Activated CD4-positive, alpha-beta T cell treated with anti-CD3 and anti-CD28 coated beads for 48 hours (primary cell): ENCODE measurements around the gene CCDC40.
"Not testable (repeated sequence)": the region's sequence is repeated elsewhere in the genome, so short reads cannot be mapped to it uniquely, and the experiment has no call there.

Experiments
- DNase-seq: peaks from one replicate; pipeline ENCODE4 v3.0.0-alpha.2; 2020

Gene CCDC40

GRCh38 chr17:80087346-80088265, 51.2 kb downstream of the CCDC40 start:
- DNase-seq, result no peak

- no peak for DNase-seq
These were observed 53.3 kb downstream of the CCDC40 start for GRCh38 chr17:80089762-80090161.

DNA sequence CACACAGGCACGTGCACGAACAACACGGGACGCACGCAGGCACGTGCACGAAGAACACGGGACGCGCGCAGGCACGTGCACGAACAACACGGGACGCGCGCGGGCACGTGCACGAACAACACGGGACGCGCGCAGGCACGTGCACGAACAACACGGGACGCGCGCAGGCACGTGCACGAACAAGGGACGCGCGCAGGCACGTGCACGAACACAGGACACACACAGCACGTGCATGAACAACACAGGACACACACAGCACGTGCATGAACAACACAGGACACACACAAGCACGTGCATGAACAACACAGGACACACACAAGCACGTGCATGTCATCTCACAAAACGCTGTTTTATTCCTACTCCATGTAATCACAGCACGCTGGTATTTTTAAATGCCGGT, 53.7 kb downstream of the CCDC40 start:
- DNase-seq, result not testable (repeated sequence)

- no peak for DNase-seq
These were observed 54.9 kb downstream of the CCDC40 start for GRCh38 chr17:80091376-80091775.

DNA sequence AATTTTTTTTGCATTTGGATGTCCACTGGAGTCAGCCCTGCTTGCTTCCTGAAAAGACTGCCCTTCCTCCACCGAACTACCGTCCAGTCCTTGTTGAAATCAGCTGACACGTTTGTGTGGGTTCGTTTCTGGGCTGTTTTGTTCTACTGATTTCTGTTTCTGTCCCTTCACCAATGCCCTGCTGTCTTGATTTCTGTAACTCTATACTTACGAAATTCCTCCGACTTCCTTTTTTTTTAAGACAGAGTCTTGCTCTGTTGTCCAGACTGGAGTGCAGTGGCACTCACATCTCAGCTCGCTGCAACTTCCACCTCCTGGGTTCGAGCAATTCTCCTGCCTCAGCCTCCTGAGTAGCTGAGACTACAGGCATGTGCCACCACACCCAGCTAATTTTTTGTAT, 56.5 kb downstream of the CCDC40 start:
- DNase-seq, result no peak

GRCh38 chr17:80095038-80095843, 58.8 kb downstream of the CCDC40 start:
- DNase-seq, result no peak

- DNase-seq, result no peak
These were observed 59.5 kb downstream of the CCDC40 start for GRCh38 chr17:80095844-80096475.

GRCh38 chr17:80096561-80097021, 60.1 kb downstream of the CCDC40 start:
- DNase-seq, result no peak

DNA sequence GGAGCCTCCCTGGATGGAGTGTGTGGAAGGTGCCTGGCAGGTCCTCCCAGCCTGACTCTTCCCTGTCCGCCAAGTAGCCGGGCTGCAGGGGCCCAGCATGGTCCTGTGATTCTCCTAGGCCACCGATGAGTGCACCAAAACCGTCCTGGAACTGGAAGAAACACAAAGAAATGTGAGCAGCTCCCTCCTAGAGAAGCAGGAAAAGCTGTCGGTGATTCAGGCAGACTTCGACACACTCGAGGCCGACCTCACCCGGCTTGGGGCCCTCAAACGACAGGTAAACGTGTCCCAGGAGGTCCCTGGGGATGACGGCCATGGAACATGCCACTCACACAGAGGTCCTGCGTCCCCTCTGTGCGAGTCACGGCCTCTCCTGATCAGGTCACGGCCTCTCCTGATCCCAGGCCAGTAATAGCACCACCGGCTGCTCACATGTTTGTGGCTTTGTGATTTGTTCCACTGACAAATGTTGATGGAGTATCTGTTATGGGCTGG, 60.7 kb downstream of the CCDC40 start:
- no peak for DNase-seq

- no peak for DNase-seq
These were observed 61.6 kb downstream of the CCDC40 start for GRCh38 chr17:80097844-80098691.

DNA sequence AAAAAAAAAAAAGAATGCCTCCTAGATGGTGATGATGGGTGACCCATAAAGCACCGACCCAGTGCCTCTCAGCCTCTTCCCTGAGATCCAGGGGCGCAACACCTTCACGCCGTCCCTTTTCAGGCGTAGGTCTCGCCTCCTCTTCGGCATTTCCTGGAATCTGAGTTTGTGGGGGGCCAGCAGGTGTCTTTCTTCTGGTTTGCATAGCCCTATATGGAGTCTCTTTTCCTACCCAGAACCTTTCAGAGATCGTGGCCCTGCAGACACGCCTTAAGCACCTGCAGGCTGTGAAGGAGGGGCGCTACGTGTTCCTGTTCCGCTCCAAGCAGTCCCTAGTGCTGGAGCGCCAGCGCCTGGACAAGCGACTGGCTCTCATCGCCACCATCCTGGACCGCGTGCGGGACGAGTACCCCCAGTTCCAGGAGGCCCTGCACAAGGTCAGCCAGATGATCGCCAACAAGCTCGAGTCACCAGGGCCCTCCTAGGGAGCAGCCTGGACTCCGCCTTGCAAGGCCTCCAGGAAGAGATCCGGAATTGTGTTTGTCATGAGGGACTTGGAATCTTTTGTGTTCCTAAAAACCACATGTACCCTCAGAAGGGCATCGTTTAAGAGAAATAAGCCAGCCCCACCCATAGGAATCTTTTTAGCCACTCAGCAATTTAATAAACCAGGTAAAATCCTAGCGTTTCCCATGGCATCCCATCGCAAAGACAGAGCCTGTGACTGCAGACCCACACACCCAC, 63.0 kb downstream of the CCDC40 start:
- DNase-seq, result no peak

- DNase-seq, result no peak
These were observed 63.5 kb downstream of the CCDC40 start for GRCh38 chr17:80100035-80100323.

GRCh38 chr17:80101011-80101945, 64.8 kb downstream of the CCDC40 start, which contains the start of gene GAA:
GAA (plus strand) TSS chr17:80101581; CDS start chr17:80104587, 3,006 bp downstream.
- DNase-seq, result peak; percentile 89

DNA sequence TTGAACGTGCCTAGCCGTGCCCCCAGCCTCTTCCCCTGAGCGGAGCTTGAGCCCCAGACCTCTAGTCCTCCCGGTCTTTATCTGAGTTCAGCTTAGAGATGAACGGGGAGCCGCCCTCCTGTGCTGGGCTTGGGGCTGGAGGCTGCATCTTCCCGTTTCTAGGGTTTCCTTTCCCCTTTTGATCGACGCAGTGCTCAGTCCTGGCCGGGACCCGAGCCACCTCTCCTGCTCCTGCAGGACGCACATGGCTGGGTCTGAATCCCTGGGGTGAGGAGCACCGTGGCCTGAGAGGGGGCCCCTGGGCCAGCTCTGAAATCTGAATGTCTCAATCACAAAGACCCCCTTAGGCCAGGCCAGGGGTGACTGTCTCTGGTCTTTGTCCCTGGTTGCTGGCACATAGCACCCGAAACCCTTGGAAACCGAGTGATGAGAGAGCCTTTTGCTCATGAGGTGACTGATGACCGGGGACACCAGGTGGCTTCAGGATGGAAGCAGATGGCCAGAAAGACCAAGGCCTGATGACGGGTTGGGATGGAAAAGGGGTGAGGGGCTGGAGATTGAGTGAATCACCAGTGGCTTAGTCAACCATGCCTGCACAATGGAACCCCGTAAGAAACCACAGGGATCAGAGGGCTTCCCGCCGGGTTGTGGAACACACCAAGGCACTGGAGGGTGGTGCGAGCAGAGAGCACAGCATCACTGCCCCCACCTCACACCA, 65.7 kb downstream of the CCDC40 start:
- DNase-seq, result peak; percentile 34

DNA sequence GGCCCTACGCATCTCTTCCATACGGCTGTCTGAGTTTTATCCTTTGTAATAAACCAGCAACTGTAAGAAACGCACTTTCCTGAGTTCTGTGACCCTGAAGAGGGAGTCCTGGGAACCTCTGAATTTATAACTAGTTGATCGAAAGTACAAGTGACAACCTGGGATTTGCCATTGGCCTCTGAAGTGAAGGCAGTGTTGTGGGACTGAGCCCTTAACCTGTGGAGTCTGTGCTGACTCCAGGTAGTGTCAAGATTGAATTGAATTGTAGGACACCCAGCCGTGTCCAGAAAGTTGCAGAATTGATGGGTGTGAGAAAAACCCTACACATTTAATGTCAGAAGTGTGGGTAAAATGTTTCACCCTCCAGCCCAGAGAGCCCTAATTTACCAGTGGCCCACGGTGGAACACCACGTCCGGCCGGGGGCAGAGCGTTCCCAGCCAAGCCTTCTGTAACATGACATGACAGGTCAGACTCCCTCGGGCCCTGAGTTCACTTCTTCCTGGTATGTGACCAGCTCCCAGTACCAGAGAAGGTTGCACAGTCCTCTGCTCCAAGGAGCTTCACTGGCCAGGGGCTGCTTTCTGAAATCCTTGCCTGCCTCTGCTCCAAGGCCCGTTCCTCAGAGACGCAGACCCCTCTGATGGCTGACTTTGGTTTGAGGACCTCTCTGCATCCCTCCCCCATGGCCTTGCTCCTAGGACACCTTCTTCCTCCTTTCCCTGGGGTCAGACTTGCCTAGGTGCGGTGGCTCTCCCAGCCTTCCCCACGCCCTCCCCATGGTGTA, 66.4 kb downstream of the CCDC40 start:
- no peak for DNase-seq

- no peak for DNase-seq
These were observed 67.1 kb downstream of the CCDC40 start for GRCh38 chr17:80103449-80104085.

DNA sequence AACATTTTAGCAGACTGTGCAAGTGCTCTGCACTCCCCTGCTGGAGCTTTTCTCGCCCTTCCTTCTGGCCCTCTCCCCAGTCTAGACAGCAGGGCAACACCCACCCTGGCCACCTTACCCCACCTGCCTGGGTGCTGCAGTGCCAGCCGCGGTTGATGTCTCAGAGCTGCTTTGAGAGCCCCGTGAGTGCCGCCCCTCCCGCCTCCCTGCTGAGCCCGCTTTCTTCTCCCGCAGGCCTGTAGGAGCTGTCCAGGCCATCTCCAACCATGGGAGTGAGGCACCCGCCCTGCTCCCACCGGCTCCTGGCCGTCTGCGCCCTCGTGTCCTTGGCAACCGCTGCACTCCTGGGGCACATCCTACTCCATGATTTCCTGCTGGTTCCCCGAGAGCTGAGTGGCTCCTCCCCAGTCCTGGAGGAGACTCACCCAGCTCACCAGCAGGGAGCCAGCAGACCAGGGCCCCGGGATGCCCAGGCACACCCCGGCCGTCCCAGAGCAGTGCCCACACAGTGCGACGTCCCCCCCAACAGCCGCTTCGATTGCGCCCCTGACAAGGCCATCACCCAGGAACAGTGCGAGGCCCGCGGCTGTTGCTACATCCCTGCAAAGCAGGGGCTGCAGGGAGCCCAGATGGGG, 68.0 kb downstream of the CCDC40 start:
- DNase-seq, result no peak

DNA sequence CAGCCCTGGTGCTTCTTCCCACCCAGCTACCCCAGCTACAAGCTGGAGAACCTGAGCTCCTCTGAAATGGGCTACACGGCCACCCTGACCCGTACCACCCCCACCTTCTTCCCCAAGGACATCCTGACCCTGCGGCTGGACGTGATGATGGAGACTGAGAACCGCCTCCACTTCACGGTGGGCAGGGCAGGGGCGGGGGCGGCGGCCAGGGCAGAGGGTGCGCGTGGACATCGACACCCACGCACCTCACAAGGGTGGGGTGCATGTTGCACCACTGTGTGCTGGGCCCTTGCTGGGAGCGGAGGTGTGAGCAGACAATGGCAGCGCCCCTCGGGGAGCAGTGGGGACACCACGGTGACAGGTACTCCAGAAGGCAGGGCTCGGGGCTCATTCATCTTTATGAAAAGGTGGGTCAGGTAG, 68.5 kb downstream of the CCDC40 start:
- DNase-seq, result no peak
